Activated naive CD4-positive, alpha-beta T cell treated with anti-CD3 and anti-CD28 coated beads, Interleukin-2, amount 50 U/mL, for 24 hours (primary cell): ENCODE measurements around the gene PPP2R5B.

ENCODE experiments used
- H3K27ac Mint-ChIP-seq: one replicate; pipeline ENCODE4 v1.8.0; 2021; ENCODE audit warnings: mild to moderate bottlenecking, mixed read lengths
- H3K27me3 Mint-ChIP-seq: one replicate; pipeline ENCODE4 v1.8.0; 2021; ENCODE audit warnings: mixed read lengths
- H3K36me3 Mint-ChIP-seq: one replicate; pipeline ENCODE4 v1.8.0; 2021; ENCODE audit warnings: mixed read lengths
- H3K4me1 Mint-ChIP-seq: one replicate; pipeline ENCODE4 v1.8.0; 2021; ENCODE audit warnings: mixed read lengths
- H3K4me3 Mint-ChIP-seq: one replicate; pipeline ENCODE4 v1.8.0; 2021; ENCODE audit warnings: mild to moderate bottlenecking, mixed read lengths
- H3K9me3 Mint-ChIP-seq: one replicate; pipeline ENCODE4 v1.8.0; 2021; ENCODE audit warnings: mixed read lengths

Gene PPP2R5B

GRCh38 chr11:64911689-64912088 lies 12.8 kb upstream of the PPP2R5B start:
- no peaks in the 10 kb centered on the region for H3K27me3 Mint-ChIP-seq
- H3K36me3 Mint-ChIP-seq = peaks cover 9% of the 10 kb centered on the region
- no peak overlapping the region for H3K27ac Mint-ChIP-seq
- H3K4me3 Mint-ChIP-seq = no peak overlapping the region
- peaks cover 18% of the 10 kb centered on the region for H3K4me1 Mint-ChIP-seq
- H3K9me3 Mint-ChIP-seq = no peaks in the 10 kb centered on the region

- Mint-ChIP-seq H3K4me3 (no peak overlapping the region), H3K27me3 (no peaks in the 10 kb centered on the region), H3K27ac (no peak overlapping the region), H3K36me3 (peaks cover 5% of the 10 kb centered on the region), H3K4me1 (peaks cover 26% of the 10 kb centered on the region), H3K9me3 (no peaks in the 10 kb centered on the region)
Observed at GRCh38 chr11:64913171-64913727, 11.2 kb upstream of the PPP2R5B start.

GRCh38 chr11:64914123-64914522 lies 10.4 kb upstream of the PPP2R5B start:
- H3K36me3 Mint-ChIP-seq = peaks cover 5% of the 10 kb centered on the region
- H3K27me3 Mint-ChIP-seq = no peaks in the 10 kb centered on the region
- H3K27ac Mint-ChIP-seq = no peak overlapping the region
- H3K9me3 Mint-ChIP-seq = no peaks in the 10 kb centered on the region
- peaks cover 26% of the 10 kb centered on the region for H3K4me1 Mint-ChIP-seq
- no peak overlapping the region for H3K4me3 Mint-ChIP-seq

GRCh38 chr11:64915376-64915887 lies 9.1 kb upstream of the PPP2R5B start:
- Mint-ChIP-seq H3K36me3 (peaks cover 5% of the 10 kb centered on the region), H3K4me1 (peaks cover 26% of the 10 kb centered on the region), H3K27ac (no peak overlapping the region), H3K27me3 (no peaks in the 10 kb centered on the region), H3K4me3 (peak overlapping the region; percentile 92), H3K9me3 (no peaks in the 10 kb centered on the region)

GRCh38 chr11:64916040-64916774 lies 8.3 kb upstream of the PPP2R5B start:
- Mint-ChIP-seq H3K4me1 (peaks cover 26% of the 10 kb centered on the region), H3K36me3 (peaks cover 5% of the 10 kb centered on the region), H3K4me3 (peak overlapping the region; percentile 92), H3K9me3 (no peaks in the 10 kb centered on the region), H3K27ac (peak overlapping the region; percentile 90), H3K27me3 (no peaks in the 10 kb centered on the region)

- Mint-ChIP-seq H3K4me3 (peak within 1 kb of the TSS; percentile 92), H3K36me3 (no peaks in the 10 kb centered on the region), H3K4me1 (peaks cover 26% of the 10 kb centered on the region), H3K27me3 (no peaks in the 10 kb centered on the region), H3K27ac (peak within 1 kb of the TSS; percentile 90), H3K9me3 (no peaks in the 10 kb centered on the region)
Observed at GRCh38 chr11:64916775-64917662, 7.5 kb upstream of the PPP2R5B start, which contains the start of gene ATG2A. Gene ATG2A, minus strand, starts transcription at chr11:64917209. Its CDS starts 74 bp downstream, at chr11:64917135.

- H3K36me3 Mint-ChIP-seq = no peaks in the 10 kb centered on the region
Observed at GRCh38 chr11:64917663-64917995, 6.9 kb upstream of the PPP2R5B start.

GRCh38 chr11:64918017-64918416 lies 6.5 kb upstream of the PPP2R5B start:
- no peaks in the 10 kb centered on the region for H3K9me3 Mint-ChIP-seq
- H3K4me1 Mint-ChIP-seq = peaks cover 26% of the 10 kb centered on the region
- H3K4me3 Mint-ChIP-seq = peak overlapping the region; percentile 92
- no peaks in the 10 kb centered on the region for H3K27me3 Mint-ChIP-seq
- H3K27ac Mint-ChIP-seq = peak overlapping the region; percentile 84
- H3K36me3 Mint-ChIP-seq = no peaks in the 10 kb centered on the region

More at GRCh38 chr11:64917663-64917995, 6.9 kb upstream of the PPP2R5B start:
- no peaks in the 10 kb centered on the region for H3K27me3 Mint-ChIP-seq
- H3K9me3 Mint-ChIP-seq = no peaks in the 10 kb centered on the region
- H3K4me3 Mint-ChIP-seq = peak overlapping the region; percentile 92
- peak overlapping the region; percentile 84 for H3K27ac Mint-ChIP-seq
- peaks cover 26% of the 10 kb centered on the region for H3K4me1 Mint-ChIP-seq

- no peak overlapping the region for H3K27ac Mint-ChIP-seq
- no peaks in the 10 kb centered on the region for H3K36me3 Mint-ChIP-seq
- H3K4me1 Mint-ChIP-seq = peaks cover 32% of the 10 kb centered on the region
- no peaks in the 10 kb centered on the region for H3K9me3 Mint-ChIP-seq
- no peak overlapping the region for H3K4me3 Mint-ChIP-seq
- H3K27me3 Mint-ChIP-seq = no peaks in the 10 kb centered on the region
Observed at GRCh38 chr11:64919627-64920026, 4.9 kb upstream of the PPP2R5B start.

- Mint-ChIP-seq H3K27ac (no peak overlapping the region), H3K27me3 (no peaks in the 10 kb centered on the region), H3K9me3 (no peaks in the 10 kb centered on the region)
Observed at GRCh38 chr11:64920124-64920523, 4.4 kb upstream of the PPP2R5B start.

GRCh38 chr11:64921384-64921783 lies 3.1 kb upstream of the PPP2R5B start:
- Mint-ChIP-seq H3K36me3 (no peaks in the 10 kb centered on the region), H3K9me3 (no peaks in the 10 kb centered on the region), H3K27ac (no peak overlapping the region), H3K4me3 (no peak overlapping the region), H3K4me1 (peaks cover 28% of the 10 kb centered on the region), H3K27me3 (no peaks in the 10 kb centered on the region)

More at GRCh38 chr11:64920124-64920523, 4.4 kb upstream of the PPP2R5B start:
- Mint-ChIP-seq H3K36me3 (no peaks in the 10 kb centered on the region), H3K4me3 (no peak overlapping the region), H3K4me1 (peaks cover 35% of the 10 kb centered on the region)

GRCh38 chr11:64923151-64923661 lies 1.3 kb upstream of the PPP2R5B start:
- H3K4me3 Mint-ChIP-seq = no peak overlapping the region
- no peak overlapping the region for H3K27ac Mint-ChIP-seq
- H3K9me3 Mint-ChIP-seq = no peaks in the 10 kb centered on the region
- H3K4me1 Mint-ChIP-seq = peaks cover 17% of the 10 kb centered on the region
- H3K27me3 Mint-ChIP-seq = no peaks in the 10 kb centered on the region
- H3K36me3 Mint-ChIP-seq = no peaks in the 10 kb centered on the region

- H3K36me3 Mint-ChIP-seq = no peaks in the 10 kb centered on the region
- no peaks in the 10 kb centered on the region for H3K27me3 Mint-ChIP-seq
- H3K27ac Mint-ChIP-seq = peak overlapping the region; percentile 62
- H3K9me3 Mint-ChIP-seq = no peaks in the 10 kb centered on the region
- peak overlapping the region; percentile 97 for H3K4me3 Mint-ChIP-seq
- peaks cover 17% of the 10 kb centered on the region for H3K4me1 Mint-ChIP-seq
Observed at GRCh38 chr11:64924910-64925284, 408 bp downstream of the PPP2R5B start.

- no peaks in the 10 kb centered on the region for H3K9me3 Mint-ChIP-seq
- no peak overlapping the region for H3K27ac Mint-ChIP-seq
- H3K36me3 Mint-ChIP-seq = peaks cover 2% of the 10 kb centered on the region
- peaks cover 17% of the 10 kb centered on the region for H3K4me1 Mint-ChIP-seq
- no peaks in the 10 kb centered on the region for H3K27me3 Mint-ChIP-seq
- peak overlapping the region; percentile 97 for H3K4me3 Mint-ChIP-seq
Observed at GRCh38 chr11:64925536-64926436, 1.3 kb downstream of the PPP2R5B start.

GRCh38 chr11:64926689-64927088 lies 2.2 kb downstream of the PPP2R5B start:
- Mint-ChIP-seq H3K27ac (no peak overlapping the region), H3K27me3 (no peaks in the 10 kb centered on the region), H3K4me1 (peaks cover 17% of the 10 kb centered on the region), H3K36me3 (peaks cover 2% of the 10 kb centered on the region), H3K4me3 (no peak overlapping the region), H3K9me3 (no peaks in the 10 kb centered on the region)
